OCI-LY1 (cell line): ENCODE data around the gene AOAH.

ENCODE experiments used
- CTCF ChIP-seq: fragments of 200-600 bp; sonication (generic), shearing (Covaris generic); IDR thresholded peaks from 2 replicates; pipeline ENCODE4 v1.5.1; 2017; ENCODE audit warnings: mild to moderate bottlenecking, antibody characterized with exemption, low read length, moderate library complexity, mixed read lengths
- EZH2 ChIP-seq: fragments of 200-600 bp; sonication (generic), shearing (Covaris generic); IDR thresholded peaks from 2 replicates; pipeline ENCODE4 v1.8.0; 2017; ENCODE audit warnings: borderline replicate concordance, mixed run types, mild to moderate bottlenecking, antibody characterized with exemption, low read length, moderate library complexity, mixed read lengths

- TF ChIP-seq CTCF (no peak), EZH2 (no peak)
Measured at GRCh38 chr7:36611703-36612102, 112.6 kb downstream of the AOAH start.
